ENCODE measurements around the gene DNASE1L3. TPM values are rescaled to one million over a fixed set of nuclear protein-coding genes. Genes with fewer than 3 reads are reported as not detected.

The DNASE1L3 gene
- total and polyA plus RNA-seq, 2 of the 13 experiments (the other 11 are each of a cell fraction or from before 2014, with no cell fraction given) = 0.86 to 1.7 TPM

DNA sequence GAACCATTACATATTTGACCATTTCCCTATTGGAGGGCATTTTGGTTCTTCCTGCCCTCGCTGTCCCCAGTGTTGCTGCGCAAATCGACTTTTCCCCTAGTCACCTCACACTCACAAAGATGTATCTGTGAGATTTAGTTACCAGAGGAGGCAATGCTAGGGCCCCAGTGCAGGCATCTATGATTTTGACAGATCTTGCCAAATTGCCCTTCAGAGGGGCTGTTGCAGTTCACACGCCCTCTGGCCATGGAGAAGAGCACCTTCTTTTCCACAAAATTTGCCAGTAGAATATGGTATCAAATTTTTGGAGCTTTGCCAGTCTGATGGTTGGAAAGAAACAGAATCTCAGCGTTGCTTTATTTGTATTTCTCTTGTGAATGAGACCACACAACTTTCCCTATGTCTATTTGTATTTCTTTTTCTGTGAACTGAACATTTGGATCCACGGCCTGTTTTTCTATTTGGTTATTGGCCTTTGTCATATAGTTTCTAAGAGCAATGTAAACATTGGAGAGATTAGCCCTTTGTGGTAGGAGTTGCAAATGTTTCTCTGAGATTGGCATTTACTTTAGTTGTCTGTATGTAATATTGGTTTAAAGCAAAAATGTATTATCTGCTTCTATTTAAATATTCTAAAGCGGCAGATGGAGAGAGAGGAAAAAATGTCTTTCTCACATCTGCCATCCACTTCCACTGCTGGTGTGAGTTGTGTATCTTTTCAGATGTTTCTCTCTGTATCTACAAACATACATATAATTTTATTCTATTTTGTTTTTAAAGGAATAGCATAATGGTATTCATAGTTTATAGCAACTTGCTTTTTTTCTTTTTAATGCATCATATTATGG, 66.1 kb downstream of the DNASE1L3 start (continued):
- TF ChIP-seq MLX (CRISPR knock-in tag; IDR thresholded peaks at IDR 0.05) (no peak), SRSF1 (optimal IDR thresholded peaks at IDR 0.05; ENCODE audit: low read depth, low read length) (no peak), BHLHE40 (IDR thresholded peaks at IDR 0.05; ENCODE audit: low read length) (no peak), FOXP1 (IDR thresholded peaks at IDR 0.05) (0 out of 2 replicates have a peak, but pooled peaks have one; percentile 18), FOXP1 (CRISPR knock-in tag; IDR thresholded peaks at IDR 0.05) (peak; percentile 90), XRCC5 (optimal IDR thresholded peaks at IDR 0.05; ENCODE audit: low read length) (no peak), MZF1 (CRISPR knock-in tag; IDR thresholded peaks at IDR 0.05; ENCODE audit: borderline replicate concordance) (no peak), NFE2L1 (CRISPR knock-in tag; IDR thresholded peaks at IDR 0.05; ENCODE audit: borderline replicate concordance) (no peak), POGK (CRISPR knock-in tag; conservative IDR thresholded peaks at IDR 0.05) (no peak), TCF7 (IDR thresholded peaks at IDR 0.05; ENCODE audit: low read depth) (peak; percentile 79), SNAPC5 (CRISPR knock-in tag; IDR thresholded peaks at IDR 0.05; ENCODE audit: borderline replicate concordance) (no peak), ZBTB42 (CRISPR knock-in tag; IDR thresholded peaks at IDR 0.05) (no peak)
